GM23338 (cell line): ENCODE results near the gene ADGRL3. TPM values are rescaled to one million over a fixed set of nuclear protein-coding genes. Genes with fewer than 3 reads are reported as not detected.

Source experiments
- ATAC-seq: fragments of 200-7000 bp; cut with Tn5 transposase; 3 replicates; pipeline ENCODE4 v1.9.1; 2020
- DNase-seq: peaks from one replicate; pipeline ENCODE4 v3.0.0-alpha.2; 2015; ENCODE audit warnings: low spot score
- H2AFZ ChIP-seq: fragments of 200-600 bp; sonication (generic); 2 replicates; pipeline ENCODE4 v1.8.0; 2016; ENCODE audit warnings: antibody characterized with exemption, mild to moderate bottlenecking, moderate library complexity
- H3F3A ChIP-seq: fragments of 200-600 bp; sonication (generic); replicated peaks from 2 replicates; pipeline ENCODE4 v1.8.0; 2017; ENCODE audit warnings: antibody characterized with exemption, mixed run types, low read depth
- H3K27ac ChIP-seq: fragments of 200-600 bp; sonication (generic); 2 replicates; pipeline ENCODE4 v1.6.1; 2016; ENCODE audit warnings: low read depth
- H3K27me3 ChIP-seq: fragments of 200-600 bp; sonication (generic); 2 replicates; pipeline ENCODE4 v1.8.0; 2016; ENCODE audit warnings: mild to moderate bottlenecking, mixed run types, moderate library complexity; ENCODE audit not compliant: insufficient read depth
- H3K36me3 ChIP-seq: fragments of 200-600 bp; sonication (generic); 2 replicates; pipeline ENCODE4 v1.8.0; 2016; ENCODE audit warnings: mild to moderate bottlenecking; ENCODE audit not compliant: insufficient read depth
- H3K4me1 ChIP-seq: fragments of 200-600 bp; sonication (generic); 2 replicates; pipeline ENCODE4 v1.8.0; 2016; ENCODE audit warnings: mild to moderate bottlenecking, moderate library complexity; ENCODE audit not compliant: insufficient read depth
- H3K4me2 ChIP-seq: fragments of 200-600 bp; sonication (generic); 2 replicates; pipeline ENCODE4 v1.7.1; 2017; ENCODE audit warnings: mixed run types
- H3K4me3 ChIP-seq: fragments of 200-600 bp; sonication (generic); 2 replicates; pipeline ENCODE4 v1.6.1; 2016; ENCODE audit warnings: mixed run types
- H3K79me2 ChIP-seq: fragments of 200-600 bp; sonication (generic); replicated peaks from 2 replicates; pipeline ENCODE4 v1.8.0; 2017; ENCODE audit warnings: mild to moderate bottlenecking; ENCODE audit not compliant: insufficient read depth
- H3K9me2 ChIP-seq: fragments of 200-600 bp; sonication (generic); 2 replicates; pipeline ENCODE4 v1.8.0; 2017; ENCODE audit not compliant: insufficient read depth
- H4K20me1 ChIP-seq: fragments of 200-600 bp; sonication (generic); replicated peaks from 2 replicates; pipeline ENCODE4 v1.8.0; 2017; ENCODE audit warnings: mild to moderate bottlenecking; ENCODE audit not compliant: insufficient read depth
- H3K27ac Mint-ChIP-seq: 2 replicates; pipeline ENCODE4 v1.8.0; 2020; ENCODE audit warnings: inconsistent platforms, mild to moderate bottlenecking, moderate library complexity, mixed read lengths
- H3K27me3 Mint-ChIP-seq: 3 replicates; pipeline ENCODE4 v1.8.0; 2022; ENCODE audit warnings: low read depth, mild to moderate bottlenecking, moderate library complexity, mixed read lengths, inconsistent platforms; ENCODE audit not compliant: insufficient read depth, poor library complexity
- H3K36me3 Mint-ChIP-seq: 3 replicates; pipeline ENCODE4 v1.8.0; 2021; ENCODE audit warnings: low read depth, mild to moderate bottlenecking, inconsistent platforms, moderate library complexity, mixed read lengths
- H3K4me1 Mint-ChIP-seq: 3 replicates; pipeline ENCODE4 v1.8.0; 2020; ENCODE audit warnings: mild to moderate bottlenecking, inconsistent platforms, mixed read lengths
- H3K4me3 Mint-ChIP-seq: 3 replicates; pipeline ENCODE4 v1.8.0; 2021; ENCODE audit warnings: moderate library complexity, mild to moderate bottlenecking, inconsistent platforms, mixed read lengths
- H3K9me3 Mint-ChIP-seq: 3 replicates; pipeline ENCODE4 v1.8.0; 2020; ENCODE audit warnings: moderate library complexity, mild to moderate bottlenecking, inconsistent platforms, mixed read lengths
- CREB1 ChIP-seq: fragments of 250-450 bp; sonication (Bioruptor Pico); IDR thresholded peaks from 2 replicates; pipeline ENCODE4 v1.5.0; 2020; ENCODE audit warnings: low read depth, mild to moderate bottlenecking, moderate library complexity
- EZH2 ChIP-seq: fragments of 200-600 bp; sonication (generic); IDR thresholded peaks from one replicate; pipeline ENCODE4 v1.8.0; 2017; ENCODE audit warnings: antibody characterized with exemption, mild to moderate bottlenecking, low read depth; ENCODE audit not compliant: unreplicated experiment
- EZH2phosphoT487 ChIP-seq: fragments of 200-600 bp; sonication (generic); IDR thresholded peaks from one replicate; pipeline ENCODE4 v1.8.1; 2018; ENCODE audit warnings: antibody characterized with exemption; ENCODE audit not compliant: unreplicated experiment
- JUNB ChIP-seq: IDR thresholded peaks from one replicate; pipeline ENCODE4 v1.6.1; 2016; ENCODE audit warnings: antibody characterized with exemption; ENCODE audit not compliant: unreplicated experiment
- NANOG ChIP-seq: IDR thresholded peaks from 2 replicates; pipeline ENCODE4 v1.6.1; 2016; ENCODE audit warnings: antibody characterized with exemption, borderline replicate concordance
- POLR2AphosphoS5 ChIP-seq: IDR thresholded peaks from 2 replicates; pipeline ENCODE4 v1.6.1; 2016; ENCODE audit warnings: antibody characterized with exemption, low read depth
- REST ChIP-seq: IDR thresholded peaks from one replicate; pipeline ENCODE4 v1.6.1; 2018; ENCODE audit warnings: antibody characterized with exemption; ENCODE audit not compliant: unreplicated experiment
- ZNF114 ChIP-seq: fragments of 250-450 bp; sonication (Bioruptor Pico); IDR thresholded peaks from 2 replicates; pipeline ENCODE4 v1.5.0; 2020; ENCODE audit warnings: mild to moderate bottlenecking, moderate library complexity
- ZNF331 ChIP-seq: fragments of 250-450 bp; sonication (Bioruptor Pico); IDR thresholded peaks from 2 replicates; pipeline ENCODE4 v1.5.0; 2020; ENCODE audit warnings: low read depth, mild to moderate bottlenecking, moderate library complexity
- polyA plus RNA-seq: library from polyadenylated mRNA; unstranded; fragments of >200 nt; fragmentation: Nextera tagmentation; extraction: Ambion mirVana; gene quantifications from 2 replicates; pipeline ENCODE4 v1.2.1, GENCODE V29; 2016
- total RNA-seq: library from RNA; depleted of rRNA; stranded (reverse); fragments of >200 nt; shearing (Covaris generic); gene quantifications from 2 replicates; pipeline ENCODE4 v1.2.3, GENCODE V29; 2014
- TF ChIP-seq, protein P1 (sequence below): fragments of 250-450 bp; sonication (Bioruptor Pico); IDR thresholded peaks from 2 replicates; pipeline ENCODE4 v1.5.0; 2020; ENCODE audit warnings: mild to moderate bottlenecking, moderate library complexity
- TF ChIP-seq, protein P2 (sequence below), 2 experiments: fragments of 200-600 bp in 1 of 2; sonication (generic) in 1 of 2; conservative IDR thresholded peaks; 2 replicates each; pipeline versions ENCODE4 v1.5.1 to v1.6.1; 2016 to 2017; ENCODE audit warnings: antibody characterized with exemption in 2 of 2, low read depth in 2 of 2, mild to moderate bottlenecking in 2 of 2, moderate library complexity in 1 of 2
- TF ChIP-seq, protein P3 (sequence below): IDR thresholded peaks from 2 replicates; pipeline ENCODE4 v1.6.1; 2016; ENCODE audit warnings: antibody characterized with exemption

Gene ADGRL3
- total and polyA plus RNA-seq, 2 experiments from 2014 or later, result 9.7 to 16.5 TPM

- no peak overlapping the region for H3K27ac Mint-ChIP-seq
- no peaks in the 10 kb centered on the region for H3F3A ChIP-seq
- H3K9me3 Mint-ChIP-seq, result no peaks in the 10 kb centered on the region
- H3K36me3 ChIP-seq, result no peaks in the 10 kb centered on the region
- TF ChIP-seq NANOG, result no peak
- TF ChIP-seq, protein P1, sequence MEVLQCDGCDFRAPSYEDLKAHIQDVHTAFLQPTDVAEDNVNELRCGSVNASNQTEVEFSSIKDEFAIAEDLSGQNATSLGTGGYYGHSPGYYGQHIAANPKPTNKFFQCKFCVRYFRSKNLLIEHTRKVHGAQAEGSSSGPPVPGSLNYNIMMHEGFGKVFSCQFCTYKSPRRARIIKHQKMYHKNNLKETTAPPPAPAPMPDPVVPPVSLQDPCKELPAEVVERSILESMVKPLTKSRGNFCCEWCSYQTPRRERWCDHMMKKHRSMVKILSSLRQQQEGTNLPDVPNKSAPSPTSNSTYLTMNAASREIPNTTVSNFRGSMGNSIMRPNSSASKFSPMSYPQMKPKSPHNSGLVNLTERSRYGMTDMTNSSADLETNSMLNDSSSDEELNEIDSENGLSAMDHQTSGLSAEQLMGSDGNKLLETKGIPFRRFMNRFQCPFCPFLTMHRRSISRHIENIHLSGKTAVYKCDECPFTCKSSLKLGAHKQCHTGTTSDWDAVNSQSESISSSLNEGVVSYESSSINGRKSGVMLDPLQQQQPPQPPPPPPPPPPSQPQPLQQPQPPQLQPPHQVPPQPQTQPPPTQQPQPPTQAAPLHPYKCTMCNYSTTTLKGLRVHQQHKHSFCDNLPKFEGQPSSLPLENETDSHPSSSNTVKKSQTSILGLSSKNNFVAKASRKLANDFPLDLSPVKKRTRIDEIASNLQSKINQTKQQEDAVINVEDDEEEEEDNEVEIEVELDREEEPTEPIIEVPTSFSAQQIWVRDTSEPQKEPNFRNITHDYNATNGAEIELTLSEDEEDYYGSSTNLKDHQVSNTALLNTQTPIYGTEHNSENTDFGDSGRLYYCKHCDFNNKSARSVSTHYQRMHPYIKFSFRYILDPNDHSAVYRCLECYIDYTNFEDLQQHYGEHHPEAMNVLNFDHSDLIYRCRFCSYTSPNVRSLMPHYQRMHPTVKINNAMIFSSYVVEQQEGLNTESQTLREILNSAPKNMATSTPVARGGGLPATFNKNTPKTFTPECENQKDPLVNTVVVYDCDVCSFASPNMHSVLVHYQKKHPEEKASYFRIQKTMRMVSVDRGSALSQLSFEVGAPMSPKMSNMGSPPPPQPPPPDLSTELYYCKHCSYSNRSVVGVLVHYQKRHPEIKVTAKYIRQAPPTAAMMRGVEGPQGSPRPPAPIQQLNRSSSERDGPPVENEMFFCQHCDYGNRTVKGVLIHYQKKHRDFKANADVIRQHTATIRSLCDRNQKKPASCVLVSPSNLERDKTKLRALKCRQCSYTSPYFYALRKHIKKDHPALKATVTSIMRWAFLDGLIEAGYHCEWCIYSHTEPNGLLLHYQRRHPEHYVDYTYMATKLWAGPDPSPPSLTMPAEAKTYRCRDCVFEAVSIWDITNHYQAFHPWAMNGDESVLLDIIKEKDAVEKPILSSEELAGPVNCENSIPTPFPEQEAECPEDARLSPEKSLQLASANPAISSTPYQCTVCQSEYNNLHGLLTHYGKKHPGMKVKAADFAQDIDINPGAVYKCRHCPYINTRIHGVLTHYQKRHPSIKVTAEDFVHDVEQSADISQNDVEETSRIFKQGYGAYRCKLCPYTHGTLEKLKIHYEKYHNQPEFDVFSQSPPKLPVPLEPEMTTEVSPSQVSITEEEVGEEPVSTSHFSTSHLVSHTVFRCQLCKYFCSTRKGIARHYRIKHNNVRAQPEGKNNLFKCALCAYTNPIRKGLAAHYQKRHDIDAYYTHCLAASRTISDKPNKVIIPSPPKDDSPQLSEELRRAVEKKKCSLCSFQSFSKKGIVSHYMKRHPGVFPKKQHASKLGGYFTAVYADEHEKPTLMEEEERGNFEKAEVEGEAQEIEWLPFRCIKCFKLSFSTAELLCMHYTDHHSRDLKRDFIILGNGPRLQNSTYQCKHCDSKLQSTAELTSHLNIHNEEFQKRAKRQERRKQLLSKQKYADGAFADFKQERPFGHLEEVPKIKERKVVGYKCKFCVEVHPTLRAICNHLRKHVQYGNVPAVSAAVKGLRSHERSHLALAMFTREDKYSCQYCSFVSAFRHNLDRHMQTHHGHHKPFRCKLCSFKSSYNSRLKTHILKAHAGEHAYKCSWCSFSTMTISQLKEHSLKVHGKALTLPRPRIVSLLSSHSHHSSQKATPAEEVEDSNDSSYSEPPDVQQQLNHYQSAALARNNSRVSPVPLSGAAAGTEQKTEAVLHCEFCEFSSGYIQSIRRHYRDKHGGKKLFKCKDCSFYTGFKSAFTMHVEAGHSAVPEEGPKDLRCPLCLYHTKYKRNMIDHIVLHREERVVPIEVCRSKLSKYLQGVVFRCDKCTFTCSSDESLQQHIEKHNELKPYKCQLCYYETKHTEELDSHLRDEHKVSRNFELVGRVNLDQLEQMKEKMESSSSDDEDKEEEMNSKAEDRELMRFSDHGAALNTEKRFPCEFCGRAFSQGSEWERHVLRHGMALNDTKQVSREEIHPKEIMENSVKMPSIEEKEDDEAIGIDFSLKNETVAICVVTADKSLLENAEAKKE (CRISPR knock-in tag), result no peak
- no peak for TF ChIP-seq POLR2AphosphoS5
- TF ChIP-seq JUNB, result no peak
- TF ChIP-seq, protein P2, sequence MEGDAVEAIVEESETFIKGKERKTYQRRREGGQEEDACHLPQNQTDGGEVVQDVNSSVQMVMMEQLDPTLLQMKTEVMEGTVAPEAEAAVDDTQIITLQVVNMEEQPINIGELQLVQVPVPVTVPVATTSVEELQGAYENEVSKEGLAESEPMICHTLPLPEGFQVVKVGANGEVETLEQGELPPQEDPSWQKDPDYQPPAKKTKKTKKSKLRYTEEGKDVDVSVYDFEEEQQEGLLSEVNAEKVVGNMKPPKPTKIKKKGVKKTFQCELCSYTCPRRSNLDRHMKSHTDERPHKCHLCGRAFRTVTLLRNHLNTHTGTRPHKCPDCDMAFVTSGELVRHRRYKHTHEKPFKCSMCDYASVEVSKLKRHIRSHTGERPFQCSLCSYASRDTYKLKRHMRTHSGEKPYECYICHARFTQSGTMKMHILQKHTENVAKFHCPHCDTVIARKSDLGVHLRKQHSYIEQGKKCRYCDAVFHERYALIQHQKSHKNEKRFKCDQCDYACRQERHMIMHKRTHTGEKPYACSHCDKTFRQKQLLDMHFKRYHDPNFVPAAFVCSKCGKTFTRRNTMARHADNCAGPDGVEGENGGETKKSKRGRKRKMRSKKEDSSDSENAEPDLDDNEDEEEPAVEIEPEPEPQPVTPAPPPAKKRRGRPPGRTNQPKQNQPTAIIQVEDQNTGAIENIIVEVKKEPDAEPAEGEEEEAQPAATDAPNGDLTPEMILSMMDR (conservative IDR thresholded peaks at IDR 0.05; ENCODE audit: low read depth in 2 of 2), result no peak
- no peak for TF ChIP-seq EZH2phosphoT487
- no peak for TF ChIP-seq REST
- TF ChIP-seq, protein P3, sequence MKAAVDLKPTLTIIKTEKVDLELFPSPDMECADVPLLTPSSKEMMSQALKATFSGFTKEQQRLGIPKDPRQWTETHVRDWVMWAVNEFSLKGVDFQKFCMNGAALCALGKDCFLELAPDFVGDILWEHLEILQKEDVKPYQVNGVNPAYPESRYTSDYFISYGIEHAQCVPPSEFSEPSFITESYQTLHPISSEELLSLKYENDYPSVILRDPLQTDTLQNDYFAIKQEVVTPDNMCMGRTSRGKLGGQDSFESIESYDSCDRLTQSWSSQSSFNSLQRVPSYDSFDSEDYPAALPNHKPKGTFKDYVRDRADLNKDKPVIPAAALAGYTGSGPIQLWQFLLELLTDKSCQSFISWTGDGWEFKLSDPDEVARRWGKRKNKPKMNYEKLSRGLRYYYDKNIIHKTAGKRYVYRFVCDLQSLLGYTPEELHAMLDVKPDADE, result no peak
- TF ChIP-seq CREB1 (CRISPR knock-in tag), result no peak
- no peak for TF ChIP-seq ZNF331 (CRISPR knock-in tag)
- TF ChIP-seq EZH2, result no peak
- no peak for TF ChIP-seq ZNF114
- H3K27me3 Mint-ChIP-seq, result peaks cover 33% of the 10 kb centered on the region
- H2AFZ ChIP-seq, result no peak overlapping the region
- peaks cover 8% of the 10 kb centered on the region; the same call in 1 of the 2 replicates for H4K20me1 ChIP-seq
- H3K4me1 ChIP-seq, result peaks cover 39% of the 10 kb centered on the region
- no peaks in the 10 kb centered on the region for H3K9me2 ChIP-seq
- no peak overlapping the region for H3K27ac ChIP-seq
- ATAC-seq, result no peak
- H3K36me3 Mint-ChIP-seq, result peaks cover 12% of the 10 kb centered on the region; the same call in 2 of the 3 replicates
- H3K4me1 Mint-ChIP-seq, result peaks cover 38% of the 10 kb centered on the region
- H3K4me2 ChIP-seq, result peak overlapping the region; percentile 93
- H3K27me3 ChIP-seq, result peaks cover 39% of the 10 kb centered on the region
- peaks cover 87% of the 10 kb centered on the region for H3K79me2 ChIP-seq
- peak overlapping the region; percentile 51; the same call in 2 of the 3 replicates for H3K4me3 Mint-ChIP-seq
- no peak for DNase-seq
- peak overlapping the region; percentile 13 for H3K4me3 ChIP-seq
These were observed 4.9 kb downstream of the ADGRL3 start for GRCh38 chr4:61205066-61205465.
